Muscle of back (tissue), 11 donors: Measurements from ENCODE around the gene DDX24. TPM values are rescaled to one million over a fixed set of nuclear protein-coding genes. Genes with fewer than 3 reads are reported as not detected.
A peak's percentile ranks its signal among the peaks of the same experiment; 100 is the strongest.

Experiments used
- DNase-seq, 3 donors: peaks; one replicate each; pipeline versions ENCODE4 v3.0.0 to v3.0.0-alpha.2; 2013
- polyA plus RNA-seq, 10 donors: library from polyadenylated mRNA; unstranded; fragments of 120-200 nt; gene quantifications; one replicate each; pipeline ENCODE4 v1.2.1, GENCODE V29; 2013; ENCODE audit not compliant: insufficient read length in 10 of 10

The DDX24 gene
- polyA plus RNA-seq, 10 donors: 81.4 to 111 (median 87.2) TPM

- DNase-seq: no peak
Observed at GRCh38 chr14:94116701-94117100, 35.7 kb upstream of the DDX24 start.

GRCh38 chr14:94115631-94116030 is 34.6 kb upstream of the DDX24 start:
- no peak for DNase-seq

DNA sequence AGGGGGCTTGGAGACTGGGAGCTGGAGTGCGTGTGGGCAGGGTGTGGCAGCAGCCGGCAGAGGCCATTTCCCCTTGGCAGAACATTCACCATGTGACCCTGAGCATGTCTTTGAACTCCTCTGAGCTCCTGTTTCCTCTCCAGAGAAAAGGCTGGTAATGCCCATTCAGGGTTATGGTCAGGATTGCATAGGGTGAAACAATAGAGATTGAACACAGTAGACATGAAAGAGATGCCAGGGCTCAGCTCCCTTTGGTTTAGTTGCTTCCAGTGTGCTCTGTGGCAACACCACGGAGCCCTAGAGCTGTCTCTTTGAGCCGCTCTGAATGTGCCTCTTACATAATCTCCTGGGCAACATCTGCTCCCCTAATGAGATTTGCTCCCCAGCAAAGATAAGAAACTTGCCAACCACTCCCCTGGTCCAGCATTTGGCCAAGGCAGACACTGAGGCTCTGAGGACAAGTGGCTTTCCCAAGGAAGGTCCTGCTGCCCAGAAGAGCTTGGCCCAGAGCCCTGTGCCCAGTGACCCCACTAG is 34.1 kb upstream of the DDX24 start:
- DNase-seq: no peak

- DNase-seq: no peak
Observed at GRCh38 chr14:94114589-94115057, 33.6 kb upstream of the DDX24 start.

GRCh38 chr14:94113908-94114588 is 33.0 kb upstream of the DDX24 start:
- DNase-seq: no peak

DNA sequence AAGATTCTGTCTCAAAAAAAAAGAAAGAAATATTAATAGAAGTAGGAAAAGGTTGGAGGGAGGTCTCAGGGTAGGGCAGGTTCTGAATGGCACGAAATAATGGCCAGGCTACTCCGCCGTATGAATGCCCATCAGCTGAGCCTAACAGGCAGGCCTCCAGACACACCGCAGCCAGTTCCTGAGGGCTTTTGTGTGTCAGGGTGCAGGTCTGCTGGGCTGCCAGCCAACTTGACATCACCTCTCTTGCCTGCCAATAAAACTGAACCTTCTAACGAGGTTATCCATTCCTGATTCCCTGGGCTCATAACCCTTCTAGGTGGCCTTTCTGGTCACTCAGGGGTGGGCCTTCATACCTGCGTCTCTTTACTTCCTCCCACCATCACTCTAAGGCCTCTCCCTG is 32.5 kb upstream of the DDX24 start:
- DNase-seq: no peak

DNA sequence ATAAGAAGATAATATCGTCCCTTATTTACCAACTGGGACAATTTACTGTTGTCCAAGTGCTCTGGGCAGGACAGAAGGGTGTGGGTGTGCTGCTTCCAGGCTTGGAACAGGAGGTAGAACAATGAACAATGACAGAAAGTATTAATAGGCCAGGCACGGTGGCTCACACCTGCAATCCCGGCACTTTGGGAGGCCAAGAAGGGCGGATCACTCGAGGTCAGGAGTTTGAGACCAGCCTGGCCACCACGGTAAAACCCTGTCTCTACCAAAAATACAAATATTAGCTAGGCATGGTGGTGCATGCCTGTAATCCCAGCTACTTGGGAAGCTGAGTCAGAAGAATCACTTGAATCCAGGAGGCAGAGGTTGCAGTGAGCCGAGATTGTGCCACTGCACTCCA is 32.1 kb upstream of the DDX24 start:
- DNase-seq: no peak

DNA sequence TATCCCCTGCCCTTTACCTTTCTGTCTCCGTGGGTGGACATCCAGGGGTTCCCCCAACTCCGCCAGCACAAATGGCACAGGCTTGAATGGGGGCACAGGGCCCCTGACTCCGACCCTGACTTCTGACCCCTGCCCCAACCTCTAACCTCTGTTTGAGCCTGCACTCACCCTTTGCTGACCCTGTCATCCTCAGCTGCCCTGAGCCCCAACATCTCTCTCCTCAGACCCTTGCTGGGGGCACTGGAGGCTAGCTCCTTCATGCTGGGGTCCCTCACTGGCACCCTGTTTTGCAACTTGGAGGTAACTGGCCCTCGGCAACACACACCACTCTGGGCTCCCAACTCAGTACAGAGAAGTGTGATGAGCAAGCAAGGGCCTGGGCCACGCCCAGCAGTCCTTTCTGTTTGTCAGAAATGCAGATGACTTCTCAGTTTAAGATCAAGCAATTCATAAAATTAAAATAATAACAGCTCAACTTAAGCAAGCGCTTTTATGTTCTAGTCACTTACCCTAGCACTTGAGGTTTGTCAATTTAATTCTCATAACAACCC is 31.6 kb upstream of the DDX24 start:
- no peak for DNase-seq

DNA sequence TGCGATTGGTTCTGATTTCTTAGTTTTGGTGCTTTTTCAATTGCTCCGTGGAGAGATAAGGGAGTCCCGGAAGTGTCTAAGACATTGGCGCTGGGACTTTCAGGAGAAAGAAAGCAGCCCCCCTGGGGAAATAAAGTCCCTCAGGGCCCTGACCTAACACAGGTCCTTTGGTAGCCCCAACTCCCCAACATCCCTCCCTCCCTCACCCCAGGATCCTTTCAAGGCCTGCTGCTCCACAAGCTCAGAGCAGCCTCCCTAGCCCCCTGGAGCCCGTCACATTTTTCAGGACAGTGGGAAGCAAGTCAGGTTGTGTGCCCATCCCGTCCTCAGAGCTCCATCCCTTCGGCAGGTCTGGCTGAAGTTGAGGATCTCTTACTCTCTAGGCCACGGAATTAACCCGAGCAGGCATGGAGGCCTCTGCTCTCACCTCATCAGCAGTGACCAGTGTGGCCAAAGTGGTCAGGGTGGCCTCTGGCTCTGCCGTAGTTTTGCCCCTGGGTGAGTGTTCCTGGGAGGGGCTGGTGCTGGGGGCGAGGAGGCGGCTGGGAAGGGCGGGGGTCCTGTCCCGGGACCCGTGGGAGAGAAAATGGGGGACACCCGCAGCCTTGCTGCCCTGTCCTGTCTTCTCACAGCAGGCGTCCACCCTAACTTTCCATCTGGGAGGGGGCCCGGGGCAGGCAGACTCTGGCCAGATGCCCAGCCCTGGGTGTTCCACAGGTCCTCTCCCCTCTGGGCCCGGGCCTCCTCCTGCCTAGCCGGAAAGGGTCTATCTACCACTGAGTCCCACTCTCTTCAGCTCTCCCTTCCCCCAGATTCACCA is 30.5 kb upstream of the DDX24 start:
- DNase-seq: no peak

DNA sequence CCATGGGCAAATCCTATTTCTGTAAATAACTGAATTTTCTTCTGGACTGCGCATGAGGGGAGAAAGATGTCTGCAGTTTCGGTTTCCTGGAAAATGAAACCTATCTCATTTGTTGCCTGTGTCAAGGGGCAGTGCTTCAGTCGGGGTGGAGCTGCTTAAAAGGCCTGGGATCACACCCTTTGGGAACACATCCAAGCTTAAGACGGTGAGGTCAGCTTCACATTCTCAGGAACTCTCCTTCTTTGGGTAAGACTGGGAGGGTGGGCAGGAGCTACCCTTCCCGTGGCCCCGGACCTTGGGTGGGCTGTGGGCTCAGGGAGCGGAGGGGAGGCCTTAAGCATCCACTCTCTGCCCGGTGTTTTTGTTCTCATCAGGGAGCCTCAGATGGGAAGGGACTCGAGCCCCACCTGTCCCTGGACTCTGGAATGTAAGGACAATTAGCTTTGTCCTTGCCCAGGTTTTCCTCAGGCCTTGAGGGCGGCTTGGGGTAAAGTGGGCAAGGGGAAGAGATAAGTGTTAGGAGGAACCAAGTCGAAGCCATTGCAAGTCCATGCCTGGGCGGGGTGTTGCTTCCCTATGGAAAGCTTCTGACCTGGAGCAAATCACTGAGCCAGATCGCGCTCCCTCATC is 29.7 kb upstream of the DDX24 start, which contains the start of gene IFI27:
TSS of gene IFI27 (plus strand) at position 185 of the 630 bp plus-strand sequence.
- peak in 2 of 3 donors; percentile 27 to 33 for DNase-seq

- no peak for DNase-seq
Observed at GRCh38 chr14:94109915-94110250, 28.9 kb upstream of the DDX24 start.

GRCh38 chr14:94104731-94105130 is 23.7 kb upstream of the DDX24 start:
- DNase-seq: no peak

GRCh38 chr14:94103554-94104150 is 22.6 kb upstream of the DDX24 start:
- DNase-seq: peak in 1 of 3 donors; percentile 28

GRCh38 chr14:94102768-94103482 is 21.9 kb upstream of the DDX24 start:
- DNase-seq: no peak

GRCh38 chr14:94101748-94102147 is 20.7 kb upstream of the DDX24 start:
- no peak for DNase-seq

DNA sequence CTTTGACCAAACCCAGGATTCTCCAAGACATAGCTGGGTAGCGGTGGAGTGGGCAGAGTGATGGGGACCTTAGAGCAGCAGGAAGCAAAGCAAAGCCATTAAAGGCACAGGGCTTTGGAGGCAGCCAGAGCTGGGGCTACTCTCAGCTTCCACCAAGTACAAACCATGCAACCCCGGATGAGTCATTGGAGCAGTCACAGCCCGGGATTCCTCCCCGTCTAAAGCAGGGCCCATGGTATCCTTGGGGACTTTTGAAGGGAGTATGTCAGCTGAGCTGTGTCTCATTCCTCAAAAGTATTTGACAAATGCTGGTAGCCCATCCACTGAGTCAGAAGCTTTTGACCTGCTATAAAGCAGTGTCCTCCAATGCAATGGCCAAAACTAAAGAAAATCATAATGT is 19.8 kb upstream of the DDX24 start:
- DNase-seq: peak in 1 of 3 donors; percentile 70

GRCh38 chr14:94099006-94099405 is 18.0 kb upstream of the DDX24 start:
- no peak for DNase-seq

- peak in 1 of 3 donors; percentile 41 for DNase-seq
Observed at GRCh38 chr14:94098326-94098992, 17.5 kb upstream of the DDX24 start.

GRCh38 chr14:94097091-94097490 is 16.1 kb upstream of the DDX24 start:
- no peak for DNase-seq

- DNase-seq: no peak
Observed at GRCh38 chr14:94093418-94093817, 12.4 kb upstream of the DDX24 start.
